IMR-90 (cell line): ENCODE measurements around the gene KCNN4.

Experiments
- BHLHE40 ChIP-seq: fragments of 150-350 bp; IDR thresholded peaks from 2 replicates; pipeline ENCODE4 v1.6.1; 2016; ENCODE audit warnings: mild to moderate bottlenecking, low read depth, low read length
- CEBPB ChIP-seq: IDR thresholded peaks from 2 replicates; pipeline ENCODE4 v1.6.1; 2012; ENCODE audit warnings: low read depth, low read length, improper control_type of control experiment
- CHD1 ChIP-seq: IDR thresholded peaks from 2 replicates; pipeline ENCODE4 v1.6.1; 2012; ENCODE audit warnings: low read depth, low read length, improper control_type of control experiment
- CTCF ChIP-seq: conservative IDR thresholded peaks from 2 replicates; pipeline ENCODE4 v1.5.1; 2012; ENCODE audit warnings: mild to moderate bottlenecking, low read depth, low read length, improper control_type of control experiment
- FOS ChIP-seq: fragments of 150-350 bp; IDR thresholded peaks from 2 replicates; pipeline ENCODE4 v1.6.1; 2016; ENCODE audit warnings: low read depth, low read length
- MAFK ChIP-seq: IDR thresholded peaks from 2 replicates; pipeline ENCODE4 v1.6.1; 2012; ENCODE audit warnings: low read depth, low read length, improper control_type of control experiment
- NFE2L2 ChIP-seq: fragments of 150-350 bp; IDR thresholded peaks from 2 replicates; pipeline ENCODE4 v1.6.1; 2016; ENCODE audit warnings: low read depth, mild to moderate bottlenecking, low read length
- POLR2A ChIP-seq: IDR thresholded peaks from 2 replicates; pipeline ENCODE4 v1.6.1; 2012; ENCODE audit warnings: mild to moderate bottlenecking, low read depth, low read length
- RAD21 ChIP-seq: IDR thresholded peaks from 2 replicates; pipeline ENCODE4 v1.6.1; 2012; ENCODE audit warnings: low read length, improper control_type of control experiment
- RCOR1 ChIP-seq: IDR thresholded peaks from 2 replicates; pipeline ENCODE4 v1.6.1; 2012; ENCODE audit warnings: mild to moderate bottlenecking, low read length, improper control_type of control experiment; ENCODE audit not compliant: insufficient replicate concordance
- SMC3 ChIP-seq: fragments of 150-350 bp; IDR thresholded peaks from 2 replicates; pipeline ENCODE4 v1.6.1; 2016; ENCODE audit warnings: low read depth, mild to moderate bottlenecking, antibody characterized with exemption, low read length, moderate library complexity
- USF2 ChIP-seq: fragments of 150-350 bp; IDR thresholded peaks from 2 replicates; pipeline ENCODE4 v1.6.1; 2017; ENCODE audit warnings: mild to moderate bottlenecking, antibody characterized with exemption, low read length, low read depth

GRCh38 chr19:43797118-43797517, 16.3 kb upstream of the KCNN4 start:
- TF ChIP-seq CTCF: no peak
- TF ChIP-seq CHD1: no peak
- TF ChIP-seq POLR2A: no peak
- TF ChIP-seq BHLHE40: no peak
- TF ChIP-seq RAD21: no peak
- TF ChIP-seq NFE2L2: no peak
- TF ChIP-seq USF2: no peak
- TF ChIP-seq CEBPB: no peak
- TF ChIP-seq FOS: no peak
- no peak for TF ChIP-seq RCOR1
- TF ChIP-seq SMC3: no peak
- TF ChIP-seq MAFK: no peak
